Activated T-cell treated with anti-CD3 and anti-CD28 coated beads, Interleukin-2, amount 50 U/mL, for 24 hours (primary cell): ENCODE results near the gene KEL.

ENCODE experiments used
- DNase-seq: peaks from one replicate; pipeline ENCODE4 v3.0.0-alpha.2; 2020
- H3K27ac Mint-ChIP-seq: 2 replicates; pipeline ENCODE4 v1.8.0; 2020; ENCODE audit warnings: mild to moderate bottlenecking, mixed read lengths
- H3K27me3 Mint-ChIP-seq: 2 replicates; pipeline ENCODE4 v1.8.0; 2020; ENCODE audit warnings: mixed read lengths
- H3K36me3 Mint-ChIP-seq: 2 replicates; pipeline ENCODE4 v1.8.0; 2020; ENCODE audit warnings: low read depth, mixed read lengths
- H3K4me1 Mint-ChIP-seq: 2 replicates; pipeline ENCODE4 v1.8.0; 2020; ENCODE audit warnings: low read depth, mixed read lengths
- H3K4me3 Mint-ChIP-seq: 2 replicates; pipeline ENCODE4 v1.8.0; 2020; ENCODE audit warnings: mild to moderate bottlenecking, moderate library complexity, mixed read lengths
- H3K9me3 Mint-ChIP-seq: 2 replicates; pipeline ENCODE4 v1.8.0; 2020; ENCODE audit warnings: mixed read lengths

The KEL gene

DNA sequence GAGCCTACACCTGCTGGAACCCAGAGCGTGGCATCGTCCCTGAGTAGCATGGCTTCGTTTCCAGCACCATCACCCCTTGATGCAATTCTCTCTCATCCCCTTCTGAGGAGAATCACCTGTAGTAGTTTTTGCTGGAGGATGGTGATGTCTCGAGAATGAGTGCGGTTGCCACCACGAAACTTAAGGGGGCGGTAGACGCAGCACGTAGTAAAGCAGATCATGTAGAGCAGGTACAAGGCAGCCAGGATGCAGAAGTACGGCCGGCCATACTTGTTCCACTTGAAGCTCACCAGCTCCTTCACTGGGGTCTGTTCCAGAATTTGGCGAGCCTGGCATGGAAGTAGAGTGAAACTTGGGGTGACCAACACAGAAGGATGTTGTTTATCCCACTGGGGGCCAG, 36.8 kb downstream of the KEL start:
- DNase-seq = no peak
- H3K36me3 Mint-ChIP-seq = no peaks in the 10 kb centered on the region
- H3K27me3 Mint-ChIP-seq = peaks cover 2% of the 10 kb centered on the region
- H3K4me1 Mint-ChIP-seq = no peaks in the 10 kb centered on the region
- H3K4me3 Mint-ChIP-seq = no peak overlapping the region
- H3K27ac Mint-ChIP-seq = no peak overlapping the region
- H3K9me3 Mint-ChIP-seq = no peaks in the 10 kb centered on the region

DNA sequence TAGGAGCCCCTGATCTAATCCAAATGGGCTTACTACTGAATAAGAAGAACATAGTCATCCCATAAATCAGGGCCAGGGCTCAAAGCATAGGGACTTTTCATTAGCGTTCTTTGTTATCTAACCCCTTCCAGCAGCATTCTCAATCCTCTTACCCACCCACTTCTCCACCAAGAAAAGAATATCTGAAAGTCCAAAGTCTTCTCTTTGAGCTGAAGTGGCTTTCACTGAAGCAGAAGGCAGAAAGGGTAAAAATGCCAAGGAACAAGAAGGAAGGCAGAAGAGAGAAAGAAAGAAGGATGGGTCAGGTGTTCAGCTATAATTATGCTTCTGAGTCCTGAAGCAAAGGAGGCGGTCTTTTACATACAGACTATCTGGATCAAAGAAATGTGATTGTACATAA, 38.8 kb downstream of the KEL start:
- no peaks in the 10 kb centered on the region for H3K36me3 Mint-ChIP-seq
- H3K27me3 Mint-ChIP-seq = peaks cover 2% of the 10 kb centered on the region
- H3K4me3 Mint-ChIP-seq = no peak overlapping the region
- DNase-seq = no peak
- no peaks in the 10 kb centered on the region for H3K4me1 Mint-ChIP-seq
- H3K27ac Mint-ChIP-seq = no peak overlapping the region
- H3K9me3 Mint-ChIP-seq = no peaks in the 10 kb centered on the region

DNA sequence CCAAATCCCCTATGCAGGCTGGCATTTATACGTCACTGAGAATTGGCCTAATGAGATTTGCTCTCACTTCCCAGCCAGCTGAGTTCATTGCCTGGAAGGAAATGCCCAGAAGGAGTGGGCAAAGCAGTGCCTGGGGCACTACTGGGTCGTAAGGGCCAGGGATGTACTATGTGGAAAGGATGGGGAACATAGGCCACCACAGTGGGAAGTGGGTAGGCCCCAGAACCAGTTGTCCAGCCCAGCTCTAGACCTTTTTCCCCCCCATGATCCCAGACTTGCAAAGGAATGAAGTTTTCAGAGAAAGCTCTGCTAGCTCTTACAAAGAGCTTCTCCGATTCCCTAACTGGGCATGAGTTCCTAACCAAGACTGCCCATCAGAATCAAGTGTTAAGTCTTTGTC, 42.5 kb downstream of the KEL start:
- no peaks in the 10 kb centered on the region for H3K4me1 Mint-ChIP-seq
- no peak overlapping the region for H3K27ac Mint-ChIP-seq
- H3K27me3 Mint-ChIP-seq = peaks cover 2% of the 10 kb centered on the region
- no peak overlapping the region for H3K4me3 Mint-ChIP-seq
- DNase-seq = no peak
- H3K36me3 Mint-ChIP-seq = no peaks in the 10 kb centered on the region
- H3K9me3 Mint-ChIP-seq = no peaks in the 10 kb centered on the region

DNA sequence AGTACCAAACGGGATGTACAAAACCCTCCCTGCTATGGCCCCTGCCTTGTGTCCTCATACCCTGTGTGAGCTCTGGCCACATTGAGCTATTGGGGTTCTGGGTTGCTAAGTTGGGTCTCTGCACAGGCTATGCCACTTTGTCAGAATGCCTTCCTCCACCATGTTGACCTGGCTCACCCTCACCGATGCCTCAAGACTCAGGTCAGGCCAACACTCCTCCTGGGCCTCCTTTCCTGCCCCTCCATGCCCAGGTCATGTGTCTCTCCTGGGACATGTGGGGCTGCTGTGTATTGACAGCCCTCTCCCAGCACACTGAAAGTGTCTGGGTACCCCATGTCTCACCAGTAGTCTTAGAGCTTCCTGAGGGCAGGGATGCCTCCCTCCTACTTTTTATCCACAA, 43.3 kb downstream of the KEL start:
- Mint-ChIP-seq H3K27me3 (peaks cover 2% of the 10 kb centered on the region), H3K9me3 (no peaks in the 10 kb centered on the region), H3K36me3 (no peaks in the 10 kb centered on the region), H3K4me1 (no peaks in the 10 kb centered on the region), H3K4me3 (no peak overlapping the region), H3K27ac (no peak overlapping the region)
- no peak for DNase-seq

DNA sequence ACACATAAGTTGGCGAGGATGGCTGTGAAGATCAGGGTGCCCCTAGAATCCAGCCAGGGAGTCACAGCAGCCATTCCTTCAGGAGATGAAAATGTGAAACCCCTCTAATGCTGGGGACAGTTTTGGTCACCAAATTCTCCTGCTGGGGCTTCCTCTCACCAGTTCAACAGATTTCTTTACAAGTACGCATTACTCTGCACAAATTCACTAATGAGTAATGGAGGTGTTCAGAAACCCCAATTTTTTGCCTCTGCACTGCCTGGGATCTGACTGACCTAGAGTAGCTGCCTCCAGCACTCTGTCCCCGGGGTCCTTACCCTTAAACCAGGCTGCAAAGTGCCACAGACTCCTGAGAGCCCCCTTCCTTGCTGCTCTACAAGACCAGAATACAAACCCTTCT, 44.7 kb downstream of the KEL start:
- Mint-ChIP-seq H3K9me3 (no peaks in the 10 kb centered on the region), H3K4me1 (no peaks in the 10 kb centered on the region), H3K4me3 (no peak overlapping the region), H3K27ac (no peak overlapping the region), H3K36me3 (no peaks in the 10 kb centered on the region), H3K27me3 (peaks cover 2% of the 10 kb centered on the region)
- DNase-seq = no peak

DNA sequence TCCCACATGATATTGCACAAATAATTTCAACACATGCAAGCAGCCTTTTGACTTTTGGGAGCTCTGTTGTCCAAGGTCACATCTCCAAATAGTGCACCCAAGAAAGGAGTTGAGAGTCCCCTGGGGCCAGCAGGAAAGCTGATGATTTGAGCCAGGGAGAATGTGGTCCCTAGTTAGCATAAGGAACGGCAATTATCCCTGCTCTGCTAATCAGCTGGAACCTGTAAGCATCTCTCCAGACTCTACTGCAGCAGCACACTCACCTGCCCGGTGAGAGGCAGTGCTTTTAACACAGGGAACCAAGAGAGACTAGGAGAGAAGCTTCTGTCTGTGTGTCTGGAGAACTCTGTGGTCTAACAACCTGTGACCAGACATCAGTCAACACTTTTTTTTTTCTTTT, 45.7 kb downstream of the KEL start:
- Mint-ChIP-seq H3K27ac (no peak overlapping the region), H3K9me3 (no peaks in the 10 kb centered on the region), H3K27me3 (peaks cover 1% of the 10 kb centered on the region), H3K4me1 (no peaks in the 10 kb centered on the region), H3K4me3 (no peak overlapping the region), H3K36me3 (no peaks in the 10 kb centered on the region)
- DNase-seq = no peak

DNA sequence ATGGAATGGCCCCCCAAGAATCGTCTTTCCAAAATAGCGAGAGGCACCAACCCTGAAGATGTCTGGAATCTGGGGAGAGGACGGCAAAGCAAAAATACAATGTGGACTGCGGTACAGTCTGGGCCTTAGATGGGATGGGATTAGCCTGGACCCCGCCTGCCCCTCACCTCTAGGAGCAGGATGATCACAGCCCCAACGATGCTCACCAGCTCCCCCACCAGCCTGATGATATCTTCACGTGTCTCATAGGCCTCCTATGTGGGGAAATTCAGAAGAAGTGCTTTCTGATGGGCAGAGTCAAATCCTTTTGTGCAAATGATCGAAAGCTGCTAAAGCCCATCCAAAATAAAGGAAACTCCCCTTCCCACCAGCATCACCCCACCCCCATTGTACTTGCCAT, 46.8 kb downstream of the KEL start:
- no peak overlapping the region for H3K4me3 Mint-ChIP-seq
- no peaks in the 10 kb centered on the region for H3K9me3 Mint-ChIP-seq
- H3K27ac Mint-ChIP-seq = no peak overlapping the region
- no peaks in the 10 kb centered on the region for H3K36me3 Mint-ChIP-seq
- DNase-seq = no peak
- H3K27me3 Mint-ChIP-seq = peaks cover 5% of the 10 kb centered on the region
- H3K4me1 Mint-ChIP-seq = no peaks in the 10 kb centered on the region

DNA sequence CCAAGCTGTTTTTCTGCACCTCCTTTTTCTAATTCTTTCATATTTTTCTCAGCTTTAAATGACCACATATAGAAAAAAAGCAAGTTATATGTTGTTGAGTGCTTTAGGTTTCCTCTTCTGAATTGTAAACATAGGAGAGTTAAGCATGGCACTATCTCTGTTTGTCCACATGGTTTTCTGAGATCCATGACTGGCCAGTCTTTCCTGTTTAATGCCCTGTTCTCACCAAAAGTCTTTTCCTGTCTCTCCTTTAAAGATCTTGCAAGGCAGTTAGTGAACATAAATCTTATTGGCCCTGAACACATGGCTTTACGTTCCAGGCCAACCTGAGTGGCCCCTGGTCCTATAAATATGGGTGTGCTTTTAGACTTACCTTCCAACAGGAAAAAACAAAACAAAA, 48.0 kb downstream of the KEL start:
- no peak overlapping the region for H3K4me3 Mint-ChIP-seq
- peaks cover 8% of the 10 kb centered on the region for H3K27me3 Mint-ChIP-seq
- no peak for DNase-seq
- no peaks in the 10 kb centered on the region for H3K4me1 Mint-ChIP-seq
- H3K27ac Mint-ChIP-seq = no peak overlapping the region
- no peaks in the 10 kb centered on the region for H3K36me3 Mint-ChIP-seq
- no peaks in the 10 kb centered on the region for H3K9me3 Mint-ChIP-seq

DNA sequence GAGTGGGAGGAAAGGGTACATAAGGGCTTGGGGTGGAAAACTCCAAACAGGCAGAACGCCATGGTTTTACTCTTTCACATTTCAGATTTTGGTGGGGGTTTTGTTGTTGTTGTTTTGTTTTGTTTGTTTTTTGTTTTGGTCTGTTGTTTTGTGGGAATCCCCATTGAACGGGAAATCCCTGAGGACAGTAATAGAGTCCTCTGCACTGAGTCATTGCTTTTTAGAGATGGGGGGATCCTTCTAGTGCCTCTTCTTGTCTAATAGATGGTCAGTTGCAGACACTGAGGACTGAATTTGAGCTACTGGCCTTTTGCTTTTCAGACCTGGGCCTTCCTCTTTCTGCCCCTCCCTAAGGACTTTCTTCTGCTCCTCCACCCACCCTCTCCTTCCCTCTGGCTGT, 48.6 kb downstream of the KEL start:
- no peaks in the 10 kb centered on the region for H3K4me1 Mint-ChIP-seq
- no peaks in the 10 kb centered on the region for H3K9me3 Mint-ChIP-seq
- no peaks in the 10 kb centered on the region for H3K36me3 Mint-ChIP-seq
- no peak overlapping the region for H3K27ac Mint-ChIP-seq
- no peak overlapping the region for H3K4me3 Mint-ChIP-seq
- DNase-seq = no peak
- H3K27me3 Mint-ChIP-seq = peaks cover 14% of the 10 kb centered on the region

DNA sequence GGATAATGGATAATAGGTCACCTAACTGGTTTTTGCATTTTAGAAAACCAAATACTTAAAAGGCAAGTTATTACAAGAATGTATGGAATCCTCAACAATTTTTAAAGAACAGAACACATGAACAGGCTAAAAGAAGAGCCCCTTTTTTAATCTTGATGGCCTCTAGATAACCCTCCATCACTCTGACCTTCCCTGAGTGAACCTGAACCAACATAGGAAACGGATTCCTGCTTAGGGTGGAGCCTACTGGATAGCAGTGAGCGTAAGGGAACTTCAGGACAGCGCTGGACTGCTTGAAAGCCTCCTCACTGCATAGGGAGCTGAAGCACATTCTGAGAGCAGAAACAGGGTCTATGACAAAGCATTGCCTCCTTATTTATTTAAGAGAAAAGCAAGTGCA, 49.1 kb downstream of the KEL start:
- H3K27me3 Mint-ChIP-seq = peaks cover 19% of the 10 kb centered on the region
- no peaks in the 10 kb centered on the region for H3K4me1 Mint-ChIP-seq

DNA sequence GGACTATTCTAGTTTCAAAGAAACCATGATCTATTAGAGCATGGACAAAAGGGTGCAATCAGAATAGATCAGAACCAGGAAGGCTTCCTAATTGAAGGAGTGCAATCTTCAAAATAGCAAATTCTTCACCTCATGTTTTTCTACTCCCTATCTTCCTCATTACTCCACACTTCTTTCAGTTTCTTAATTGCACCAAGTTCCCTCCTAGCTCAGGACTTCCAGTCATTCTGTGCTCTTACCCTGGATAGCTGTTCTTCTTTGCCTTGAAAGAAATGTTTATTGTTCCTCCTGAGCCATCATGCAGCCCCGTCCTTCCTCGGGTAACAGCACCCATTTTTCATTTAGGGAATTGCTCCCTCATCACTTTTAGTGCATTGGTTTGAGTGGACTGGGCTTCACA, 51.7 kb downstream of the KEL start:
- no peak overlapping the region for H3K27ac Mint-ChIP-seq
- no peaks in the 10 kb centered on the region for H3K9me3 Mint-ChIP-seq
- DNase-seq = no peak
- H3K4me1 Mint-ChIP-seq = no peaks in the 10 kb centered on the region
- H3K36me3 Mint-ChIP-seq = no peaks in the 10 kb centered on the region
- H3K27me3 Mint-ChIP-seq = peaks cover 29% of the 10 kb centered on the region
- H3K4me3 Mint-ChIP-seq = no peak overlapping the region

More for the DNA sequence above, 49.1 kb downstream of the KEL start:
- Mint-ChIP-seq H3K9me3 (no peaks in the 10 kb centered on the region), H3K4me3 (no peak overlapping the region), H3K27ac (no peak overlapping the region), H3K36me3 (no peaks in the 10 kb centered on the region)
- DNase-seq = no peak

DNA sequence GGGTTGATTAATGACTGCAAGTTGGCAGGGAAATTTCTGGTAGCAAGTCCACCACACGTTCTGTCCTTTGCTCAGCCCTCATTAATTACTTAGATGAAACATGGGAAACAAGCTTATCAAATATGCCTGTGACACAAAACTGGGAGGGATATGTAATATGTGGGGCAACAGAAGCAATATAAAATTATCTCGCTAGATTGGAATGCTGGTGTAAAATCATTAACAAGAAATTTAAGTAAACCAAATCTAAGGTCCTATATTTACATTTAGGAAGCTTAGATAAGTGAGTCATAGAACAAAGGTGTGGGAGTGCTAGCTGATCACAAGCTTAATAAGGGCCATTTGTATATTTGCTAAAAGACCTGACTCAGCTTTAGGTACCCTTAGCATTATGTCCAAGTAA, 52.1 kb downstream of the KEL start:
- Mint-ChIP-seq H3K27ac (no peak overlapping the region), H3K4me3 (no peak overlapping the region), H3K36me3 (no peaks in the 10 kb centered on the region), H3K27me3 (peaks cover 29% of the 10 kb centered on the region), H3K9me3 (no peaks in the 10 kb centered on the region), H3K4me1 (no peaks in the 10 kb centered on the region)
- no peak for DNase-seq

DNA sequence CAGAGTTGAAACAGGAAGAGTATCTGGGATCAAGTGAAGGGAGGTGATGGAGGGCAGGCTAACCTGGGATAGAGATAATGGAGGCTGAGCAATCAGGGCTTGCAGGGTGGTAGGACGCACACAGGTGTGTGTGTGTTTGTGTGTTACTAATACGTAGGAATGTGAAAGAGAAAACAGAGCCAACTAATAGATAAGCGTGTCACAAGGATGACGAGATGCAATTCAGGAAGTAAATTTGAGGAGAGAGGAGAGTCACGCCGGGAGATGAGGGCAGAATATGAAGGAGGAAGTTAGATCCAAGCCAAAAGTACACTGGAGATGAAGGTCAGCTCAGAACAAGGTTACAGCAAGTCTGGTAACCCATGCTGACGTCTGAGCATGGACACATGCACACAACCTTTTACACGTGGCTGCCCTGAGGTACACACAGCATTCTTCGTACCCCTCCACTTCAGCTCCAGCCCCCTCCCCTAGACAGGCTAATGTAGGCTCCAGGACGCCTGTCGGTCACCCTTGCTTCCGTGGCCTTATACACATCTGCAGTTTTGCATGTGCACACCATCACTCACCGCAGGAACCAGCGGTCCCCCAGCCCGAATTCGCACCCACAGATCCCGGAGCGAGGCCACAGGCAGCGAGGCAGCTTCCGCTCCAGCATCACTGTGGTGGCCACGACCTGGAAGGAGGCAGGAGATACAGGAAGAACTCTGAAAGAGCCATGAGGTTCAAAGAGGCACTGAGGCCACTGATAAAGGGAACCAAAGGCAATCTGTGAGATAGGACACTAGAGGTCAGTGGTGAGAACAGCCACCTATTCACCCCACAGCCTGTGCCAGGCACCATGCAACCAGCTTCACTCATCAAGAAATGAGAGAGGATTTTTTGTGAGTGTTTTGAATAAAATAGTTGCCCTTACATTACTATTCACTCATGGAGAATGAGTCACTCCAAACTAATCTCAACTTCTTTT, 53.0 kb downstream of the KEL start:
- Mint-ChIP-seq H3K9me3 (no peaks in the 10 kb centered on the region), H3K4me1 (no peaks in the 10 kb centered on the region), H3K4me3 (no peak overlapping the region), H3K36me3 (no peaks in the 10 kb centered on the region), H3K27me3 (peaks cover 29% of the 10 kb centered on the region), H3K27ac (no peak overlapping the region)
- no peak for DNase-seq

DNA sequence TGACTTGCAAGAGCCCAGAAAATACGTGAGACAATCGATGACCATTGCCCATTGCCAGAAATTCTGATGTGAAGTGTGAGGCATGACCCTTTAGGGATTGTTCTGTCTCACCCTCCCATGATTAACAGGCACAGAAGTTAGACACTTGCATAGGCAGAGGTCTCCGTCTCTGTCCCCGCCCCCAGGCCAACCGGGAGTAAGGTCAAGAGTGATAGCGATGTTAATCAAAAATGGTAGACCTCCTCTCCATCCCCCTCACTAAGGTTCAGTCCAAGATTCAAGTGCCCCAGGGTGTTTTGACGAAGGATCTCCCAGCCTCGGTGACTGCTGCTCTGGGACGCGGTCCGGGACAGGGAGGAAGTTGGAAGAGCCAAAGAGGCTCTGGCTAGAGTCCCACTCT, 53.9 kb downstream of the KEL start:
- Mint-ChIP-seq H3K27me3 (peaks cover 29% of the 10 kb centered on the region), H3K4me1 (no peaks in the 10 kb centered on the region), H3K9me3 (no peaks in the 10 kb centered on the region), H3K36me3 (no peaks in the 10 kb centered on the region), H3K4me3 (no peak overlapping the region), H3K27ac (no peak overlapping the region)
- DNase-seq = no peak

DNA sequence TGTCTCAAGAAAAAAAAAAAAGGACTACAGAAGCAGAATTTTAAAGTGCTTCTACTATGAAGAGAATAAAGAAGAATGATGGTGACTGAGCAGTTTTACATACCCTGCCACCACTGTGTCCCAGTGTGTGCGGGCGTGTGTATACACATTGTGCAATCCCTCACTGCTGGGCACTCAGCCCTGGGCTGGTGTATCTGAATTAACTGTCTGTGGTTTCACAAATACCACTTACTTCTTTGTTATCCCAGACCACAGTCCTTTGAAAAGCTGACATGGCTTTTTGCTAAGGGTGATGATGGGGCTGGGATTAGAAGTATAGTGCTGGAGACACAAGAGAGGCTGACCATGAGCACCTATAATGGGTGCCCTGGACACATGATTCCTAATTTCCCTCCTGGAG, 55.5 kb downstream of the KEL start:
- Mint-ChIP-seq H3K9me3 (no peaks in the 10 kb centered on the region), H3K27ac (no peak overlapping the region), H3K4me1 (no peaks in the 10 kb centered on the region), H3K36me3 (no peaks in the 10 kb centered on the region), H3K4me3 (no peak overlapping the region), H3K27me3 (peaks cover 29% of the 10 kb centered on the region)
- no peak for DNase-seq

DNA sequence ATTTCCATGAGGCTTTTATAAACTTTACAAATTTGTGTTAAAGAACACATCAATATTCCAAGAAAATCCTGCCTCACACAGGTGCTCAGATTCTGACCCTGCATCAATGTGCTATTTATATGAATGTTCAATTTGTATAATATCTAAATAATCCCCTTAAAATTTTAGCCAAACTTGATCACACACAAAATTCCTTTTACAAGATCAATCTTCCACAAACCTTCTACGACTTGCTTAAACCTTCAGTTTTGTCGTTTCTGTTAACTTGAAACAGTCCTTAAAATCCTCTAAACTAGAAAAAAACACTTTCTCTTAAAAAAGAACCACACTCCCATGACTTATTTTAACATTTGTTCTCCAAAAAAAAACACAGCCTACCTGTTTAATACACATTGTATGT, 56.4 kb downstream of the KEL start:
- Mint-ChIP-seq H3K9me3 (no peaks in the 10 kb centered on the region), H3K36me3 (no peaks in the 10 kb centered on the region), H3K4me3 (no peak overlapping the region), H3K27me3 (peaks cover 24% of the 10 kb centered on the region), H3K4me1 (no peaks in the 10 kb centered on the region), H3K27ac (no peak overlapping the region)
- DNase-seq = no peak
